ENCODE results near the gene LDHB.
"Not testable (repeated sequence)": the region's sequence is repeated elsewhere in the genome, so short reads cannot be mapped to it uniquely, and the experiment has no call there.

Gene LDHB

DNA sequence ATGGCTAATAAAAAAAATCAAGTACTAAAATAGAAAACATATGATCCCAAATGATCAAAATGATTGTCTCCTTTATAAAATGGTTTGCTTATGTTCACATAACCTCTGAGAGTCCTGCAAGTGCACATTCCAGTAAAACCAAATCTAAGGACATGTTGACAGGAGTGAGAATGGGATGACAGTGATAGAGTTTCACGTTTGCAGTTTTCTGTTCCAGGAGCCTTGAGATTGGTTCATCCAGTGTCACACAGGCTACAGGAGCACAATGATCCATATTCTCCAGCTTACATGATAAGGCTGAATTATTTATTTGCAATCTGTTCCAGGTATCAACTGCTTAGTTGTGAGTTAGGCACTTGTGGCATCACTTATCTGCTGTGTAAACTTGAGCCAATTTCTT, 51.5 kb downstream of the LDHB start:
- no peak for DNase-seq

- no peak for DNase-seq
Observed at GRCh38 chr12:21604245-21605101, 53.2 kb downstream of the LDHB start, which contains the start of gene GYS2. GYS2 (minus strand) TSS chr12:21604847; CDS start chr12:21604592, 255 bp downstream.

DNA sequence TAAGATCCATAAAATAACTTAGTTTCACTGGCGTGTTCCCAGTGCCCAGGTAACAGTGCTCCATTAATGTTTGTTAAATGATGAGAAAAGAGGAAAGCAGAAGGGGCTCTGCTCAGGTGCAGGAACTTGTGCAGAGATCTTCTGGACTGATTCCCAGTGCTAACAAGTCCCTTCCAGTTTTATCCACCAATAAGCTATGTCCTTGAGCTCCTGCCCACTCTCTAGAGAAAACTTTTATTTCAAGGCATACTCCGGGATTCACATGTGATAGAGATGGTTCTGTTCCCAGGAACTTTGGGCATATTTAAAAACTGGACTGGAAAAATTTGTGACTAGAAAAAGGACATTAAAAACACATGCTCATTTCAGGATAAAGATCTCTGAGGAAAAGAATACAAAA, 54.9 kb downstream of the LDHB start:
- no peak for DNase-seq

GRCh38 chr12:21600196-21600595, 57.4 kb downstream of the LDHB start:
- no peak for DNase-seq

- DNase-seq: no peak
Observed at GRCh38 chr12:21599143-21599999, 58.3 kb downstream of the LDHB start.

DNA sequence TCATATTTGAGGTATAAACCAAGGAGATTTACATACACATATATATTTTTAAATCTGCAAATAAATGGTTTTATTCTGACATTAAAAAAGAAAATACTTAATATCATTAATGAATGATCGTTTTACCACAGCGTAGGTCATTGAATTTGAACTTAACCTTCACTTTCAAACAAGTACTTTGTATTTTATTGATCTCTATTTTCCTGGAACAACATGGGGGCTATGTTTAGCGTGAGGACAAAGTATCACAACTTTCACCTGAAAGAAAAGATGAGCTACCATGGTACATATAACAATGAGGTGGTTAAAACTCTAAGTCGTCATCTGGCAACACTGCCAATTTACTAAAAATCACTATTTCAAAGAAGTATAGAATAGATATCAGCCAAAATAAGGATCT, 59.0 kb downstream of the LDHB start:
- DNase-seq: no peak

DNA sequence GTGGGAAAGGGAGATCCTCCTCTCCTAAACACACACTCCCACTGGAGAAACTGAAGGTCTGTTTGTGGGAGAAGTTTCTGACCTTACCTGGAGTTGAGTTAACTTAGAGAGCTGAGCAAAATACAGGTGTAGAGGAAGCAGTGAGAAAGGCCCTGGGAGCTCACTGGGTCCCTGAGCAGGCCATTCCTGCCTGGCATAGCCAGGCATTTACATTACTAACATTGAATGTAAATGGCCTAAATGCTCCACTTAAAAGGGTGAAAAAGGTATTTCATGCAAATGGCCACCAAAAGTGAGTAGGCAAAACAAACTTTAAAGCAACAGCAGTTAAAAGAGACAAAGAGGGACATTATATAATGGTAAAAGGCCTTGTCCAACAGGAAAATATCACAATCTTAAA, 62.3 kb downstream of the LDHB start:
- DNase-seq: not testable (repeated sequence)

DNA sequence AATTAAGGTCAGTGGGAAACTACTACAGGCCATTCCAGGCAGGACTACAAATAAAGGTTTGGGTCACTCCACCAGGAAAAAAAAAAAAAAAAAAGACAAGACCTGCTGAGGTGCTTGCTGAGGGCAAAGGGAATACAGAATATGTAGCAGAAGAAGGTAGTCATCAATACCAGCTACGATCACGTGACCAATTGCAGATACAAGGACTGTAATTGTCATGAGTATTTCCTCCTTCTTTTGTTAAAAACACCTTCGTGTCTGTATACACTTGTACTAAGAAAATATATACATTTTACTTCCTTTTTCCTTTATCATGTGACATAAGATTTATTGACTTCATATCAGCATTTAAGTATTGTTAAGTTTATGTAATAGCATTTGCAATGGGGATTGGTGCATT, 72.2 kb downstream of the LDHB start:
- no peak for DNase-seq

All from NCI-H187 (cell line).